GM19238 (cell line): ENCODE measurements around the gene HTR3A.

ENCODE experiments used
- DNase-seq: peaks from one replicate; pipeline ENCODE4 v3.0.0; 2011; ENCODE audit warnings: low spot score; ENCODE audit not compliant: insufficient read length

HTR3A gene

DNA sequence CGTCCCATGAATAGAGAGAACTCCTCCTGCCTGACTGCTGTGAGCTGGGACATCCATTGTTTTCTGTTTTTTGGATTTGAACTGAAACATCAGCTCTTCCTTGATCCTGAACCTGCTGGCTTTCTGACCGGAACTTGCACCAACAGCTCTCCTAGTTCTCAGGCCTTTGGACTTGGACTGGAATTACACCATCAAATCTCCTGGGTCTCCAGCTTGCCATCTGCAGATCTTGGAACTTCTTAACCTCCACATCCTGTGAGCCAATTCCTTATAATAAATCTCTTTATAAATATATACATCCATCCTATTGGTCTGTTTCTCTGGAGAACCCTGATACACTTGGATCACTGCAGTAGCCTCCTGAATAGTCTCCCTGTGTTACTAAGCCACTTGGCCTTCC is 42.1 kb downstream of the HTR3A start:
- DNase-seq: no peak

DNA sequence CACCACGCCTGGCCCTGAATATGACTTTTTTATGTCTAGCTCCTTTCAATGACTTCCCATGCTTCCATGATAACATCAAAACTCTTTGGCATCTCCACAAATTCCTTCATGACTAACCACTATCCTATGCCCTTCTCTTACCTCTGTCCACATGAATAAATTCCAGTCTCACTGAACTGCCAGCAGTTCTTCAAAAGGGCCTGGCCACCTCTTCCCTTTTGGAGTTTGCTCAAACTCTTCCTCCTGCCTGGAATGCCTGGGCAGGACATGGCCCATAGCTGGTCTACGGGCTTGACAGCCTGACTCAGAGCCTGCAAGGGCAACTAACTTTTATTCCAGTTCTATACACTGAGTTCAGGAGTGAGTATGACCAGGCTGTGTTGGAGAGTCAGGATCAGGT is 42.8 kb downstream of the HTR3A start:
- no peak for DNase-seq

DNA sequence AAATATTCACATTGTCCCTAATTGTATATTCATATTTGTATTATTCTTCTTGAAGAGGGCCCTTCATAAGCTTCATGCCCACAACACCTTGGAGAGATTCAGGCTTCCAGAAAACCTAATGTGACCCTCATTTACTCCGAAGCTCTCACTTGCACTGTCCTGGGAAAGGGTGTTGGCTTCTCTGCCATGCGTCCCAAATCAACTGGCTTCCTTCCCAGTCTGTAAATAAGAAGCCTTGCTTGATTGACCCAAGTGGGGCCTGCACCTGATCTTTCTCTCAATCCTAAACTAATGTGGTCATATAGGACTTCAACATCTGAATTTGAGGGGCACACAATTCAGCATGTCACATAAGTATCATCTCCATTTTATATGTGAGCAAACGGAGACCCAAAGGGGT is 44.1 kb downstream of the HTR3A start:
- DNase-seq: no peak

DNA sequence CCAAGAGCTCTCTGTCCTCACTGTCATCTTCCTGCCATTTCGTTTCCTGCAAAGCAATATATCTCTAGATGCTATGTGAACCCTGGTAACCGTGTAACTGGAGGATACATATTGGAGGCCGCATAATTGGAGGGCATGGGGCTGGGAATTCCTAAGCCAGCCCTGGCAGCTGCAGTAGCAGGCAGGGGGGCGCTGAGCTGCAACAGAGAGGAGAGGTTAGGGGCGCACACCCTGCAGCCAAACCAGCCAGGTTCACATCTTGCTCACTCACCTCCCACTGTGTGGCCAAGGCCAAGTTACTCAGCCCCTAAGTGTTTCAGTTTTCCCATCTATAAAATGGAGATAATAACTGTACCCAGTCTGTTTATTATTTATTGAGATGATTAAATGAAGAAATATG is 44.7 kb downstream of the HTR3A start:
- no peak for DNase-seq

DNA sequence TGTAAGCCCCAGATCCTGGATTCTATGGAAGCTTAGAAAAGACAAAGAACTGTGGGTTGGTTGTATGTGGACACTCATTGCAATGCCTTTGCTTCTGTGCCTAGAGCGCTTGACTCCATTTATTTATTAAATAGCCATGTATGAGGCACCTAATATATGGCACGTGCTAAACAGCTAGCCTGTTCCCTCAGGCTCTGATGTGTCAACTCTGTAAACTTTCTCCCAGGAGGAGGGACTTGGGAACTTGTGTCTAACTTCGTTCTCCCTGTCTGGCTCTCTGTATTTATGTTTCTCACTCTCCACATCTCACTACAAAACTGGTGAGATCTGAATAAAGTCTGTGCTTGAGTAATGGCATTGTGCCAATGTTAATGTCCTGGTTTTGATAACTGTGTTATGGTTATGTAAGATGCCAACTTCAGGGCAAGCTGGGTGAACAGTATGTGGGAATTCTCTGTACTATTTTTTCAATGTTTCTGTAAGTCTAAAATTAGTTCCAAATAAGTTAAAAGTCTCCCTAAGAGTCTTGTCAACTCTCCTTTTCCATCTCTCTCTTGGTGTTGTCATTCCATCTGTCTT is 50.5 kb downstream of the HTR3A start:
- DNase-seq: no peak

DNA sequence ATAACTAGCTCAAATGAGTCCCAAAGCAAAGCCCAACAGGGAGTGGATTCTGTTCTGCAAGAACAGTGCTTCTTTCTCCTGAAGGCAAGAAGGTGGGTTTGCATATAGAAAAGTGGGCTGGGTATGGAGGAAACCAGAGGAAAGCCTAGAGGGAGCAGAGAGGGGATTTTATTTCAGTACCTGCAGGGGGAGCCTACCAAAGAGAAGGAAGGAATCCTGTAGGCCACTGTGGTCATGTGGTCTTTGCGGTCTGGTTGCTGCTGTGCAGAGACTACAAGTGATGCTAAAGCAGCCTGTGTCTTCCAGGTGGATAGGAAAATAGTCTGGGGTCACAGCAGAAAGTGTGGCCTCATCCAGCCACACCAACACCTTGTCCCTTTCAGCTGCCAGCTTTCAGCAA is 51.4 kb downstream of the HTR3A start:
- DNase-seq: no peak

DNA sequence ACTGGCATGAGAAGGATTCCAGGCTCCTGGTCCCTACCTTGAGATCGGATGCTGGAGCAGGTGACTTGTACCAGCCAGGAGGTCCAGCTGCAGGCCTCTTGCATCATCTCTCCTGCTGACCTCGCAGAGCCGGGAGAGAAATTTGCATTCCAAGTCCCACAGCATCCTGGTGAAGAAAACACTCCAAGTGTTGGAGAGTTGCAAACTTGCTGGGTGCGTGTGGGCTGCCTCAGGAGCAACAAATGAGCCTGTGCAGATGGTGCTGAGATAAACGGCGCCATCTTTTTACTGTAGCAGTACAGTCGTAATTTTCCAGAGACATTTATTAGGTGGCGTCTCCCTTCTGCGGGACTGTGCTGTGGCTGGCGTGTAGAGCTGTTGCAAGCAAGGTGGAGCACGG is 52.5 kb downstream of the HTR3A start:
- DNase-seq: no peak

DNA sequence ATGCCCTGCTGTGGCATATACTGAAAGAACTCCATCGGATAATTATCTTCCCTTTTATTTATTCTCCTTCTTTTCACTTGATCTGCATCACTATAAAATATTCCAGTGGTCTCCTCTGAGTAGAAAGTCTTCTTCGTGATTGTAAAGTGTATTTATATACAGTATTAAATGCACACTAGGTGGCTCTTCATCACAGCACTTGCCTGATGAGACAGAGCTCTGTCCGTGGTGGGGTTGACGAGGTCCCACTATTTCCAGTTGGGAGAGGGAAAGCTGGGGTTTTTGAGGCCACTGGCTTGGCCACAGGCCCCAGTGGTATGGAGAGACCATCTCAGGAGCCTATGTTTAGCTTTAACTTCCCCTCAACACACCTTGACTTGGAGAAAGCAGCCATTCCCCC is 53.0 kb downstream of the HTR3A start:
- no peak for DNase-seq

DNA sequence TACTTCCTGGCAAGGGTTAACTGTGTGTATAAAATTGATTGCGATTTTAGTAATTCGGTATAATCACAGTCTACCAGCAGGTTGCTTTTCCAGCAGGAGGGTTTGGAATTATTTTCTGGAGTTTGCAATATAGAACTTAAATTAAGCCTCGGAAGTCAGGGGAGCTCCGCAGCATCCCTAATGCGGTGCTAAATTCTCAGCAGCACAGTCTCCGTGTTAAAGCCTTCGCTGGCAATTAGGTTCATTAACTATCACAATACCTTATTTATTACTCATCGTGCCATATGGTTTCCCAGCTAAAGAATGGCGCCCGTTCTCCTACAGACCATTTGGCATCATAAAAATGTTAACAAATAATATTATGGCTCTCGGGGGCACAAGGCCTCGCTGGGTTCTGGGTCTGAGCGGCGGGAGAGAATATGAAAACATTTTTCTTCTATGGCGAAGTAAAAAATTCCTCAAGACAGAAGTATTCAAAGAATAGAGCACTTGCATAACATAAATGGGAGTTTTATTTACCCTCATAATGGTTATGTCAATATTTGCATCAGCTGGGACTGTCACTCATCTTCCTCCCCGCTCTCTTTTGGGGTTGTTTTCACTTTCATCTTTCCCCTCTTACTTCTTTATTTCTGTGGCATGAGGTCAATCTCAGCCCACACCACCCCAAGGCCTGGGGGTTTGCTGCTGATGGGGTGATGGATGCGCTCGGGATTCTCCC is 56.5 kb downstream of the HTR3A start:
- no peak for DNase-seq

DNA sequence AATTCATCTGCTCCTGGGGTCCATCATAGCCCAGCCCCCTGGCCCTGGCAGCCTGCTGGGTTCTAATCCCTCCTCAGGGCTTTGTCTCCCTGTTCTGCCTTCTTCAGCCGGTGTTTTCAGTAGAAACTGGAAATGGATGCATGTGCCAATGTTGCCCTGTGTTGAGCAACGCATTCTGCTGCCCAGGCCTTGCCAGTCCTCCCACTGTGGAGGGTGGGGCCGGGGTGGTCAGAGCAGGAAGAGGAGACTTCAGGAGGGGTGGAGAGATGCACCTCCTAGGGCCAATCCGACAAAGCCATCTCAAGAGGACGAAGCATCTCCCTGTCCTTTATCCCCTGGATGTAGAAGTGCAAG is 57.0 kb downstream of the HTR3A start:
- DNase-seq: no peak

DNA sequence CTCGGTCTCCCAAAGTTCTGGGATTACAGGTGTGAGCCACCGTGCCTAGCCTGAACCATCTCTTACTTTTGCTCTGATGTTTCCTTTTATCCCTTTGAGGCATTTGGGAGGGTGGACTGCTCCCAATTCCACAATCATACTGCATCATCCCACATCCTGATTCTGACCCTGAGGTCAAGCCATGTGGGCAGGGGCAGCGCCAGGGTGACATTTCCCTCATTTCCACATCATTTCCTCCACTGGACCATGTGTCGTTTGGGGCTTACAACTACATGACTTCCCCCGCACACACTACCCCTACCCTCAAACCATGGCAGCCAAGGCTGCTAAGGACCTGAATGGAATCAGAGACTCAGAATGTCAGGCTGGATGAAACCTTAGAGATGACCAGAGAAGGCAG is 58.2 kb downstream of the HTR3A start:
- DNase-seq: no peak

DNA sequence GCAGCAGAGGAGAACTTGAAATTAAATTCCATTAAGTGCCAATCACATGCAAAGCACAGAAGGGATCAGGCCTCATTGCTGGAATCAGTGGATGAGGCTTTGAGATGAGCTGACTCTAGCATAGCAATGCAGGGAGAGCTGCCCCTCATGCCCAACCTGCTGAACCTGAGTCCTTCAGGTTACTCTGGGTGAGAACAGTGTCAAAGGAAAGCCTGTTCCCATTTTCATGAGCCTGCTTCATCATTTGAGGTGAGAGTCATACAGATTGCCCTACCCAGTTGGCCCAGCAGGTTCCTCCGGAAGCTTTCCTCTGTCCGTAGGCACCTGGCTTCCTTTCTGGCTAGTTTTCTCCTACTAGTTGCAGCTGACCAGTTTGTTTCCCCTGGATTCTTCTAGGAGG is 58.7 kb downstream of the HTR3A start:
- no peak for DNase-seq

DNA sequence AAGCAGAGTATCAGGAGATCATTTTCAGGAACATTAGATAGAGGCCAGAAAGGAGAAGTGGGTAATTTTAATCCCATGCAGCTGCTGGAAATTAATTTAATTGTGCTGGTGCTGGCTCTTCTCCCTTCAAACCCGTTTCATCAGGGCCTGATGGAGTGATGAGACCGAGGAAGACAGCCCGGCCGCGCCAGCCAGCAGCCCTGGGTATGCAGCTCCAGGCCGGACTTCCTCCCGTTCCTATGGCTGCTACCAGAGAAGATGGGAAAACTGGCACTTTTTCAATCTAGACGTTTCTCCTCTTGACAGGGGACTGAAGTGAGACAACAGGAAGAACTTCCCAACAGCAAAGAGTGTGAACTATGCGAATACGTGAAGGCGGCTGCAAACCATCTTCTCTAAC is 60.0 kb downstream of the HTR3A start:
- DNase-seq: no peak

DNA sequence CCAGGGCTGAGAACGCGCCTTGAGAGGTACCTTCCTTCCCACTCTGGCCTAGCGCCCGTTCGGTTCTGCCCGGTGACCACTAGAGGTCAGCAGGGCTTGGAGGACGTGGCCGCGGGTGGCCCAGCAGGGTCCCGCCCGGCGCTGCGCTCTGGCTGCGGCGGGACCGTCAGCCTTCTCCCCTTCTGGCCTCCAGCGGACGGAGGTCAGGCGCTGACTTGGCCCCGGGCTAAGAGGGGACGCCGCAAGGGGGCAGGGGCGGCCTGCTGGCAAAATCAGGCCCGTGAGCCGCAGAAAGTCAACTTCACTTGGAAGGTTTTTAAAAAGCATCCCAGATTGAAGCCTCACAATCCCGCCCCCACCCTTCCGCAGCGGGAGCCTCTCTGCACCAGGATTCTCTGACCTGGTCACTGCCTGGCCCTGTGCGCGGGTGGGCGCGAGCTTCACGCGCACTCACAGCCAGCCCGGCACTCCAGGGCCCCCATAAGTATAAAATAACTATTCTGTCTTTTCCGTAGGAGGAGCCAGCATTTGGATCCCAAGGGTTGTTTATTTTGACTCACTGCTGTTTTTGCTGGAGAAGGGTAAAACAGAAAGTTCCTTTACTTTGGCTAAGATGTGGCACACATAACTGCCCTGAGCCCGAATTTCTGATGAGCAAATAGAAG is 61.4 kb downstream of the HTR3A start:
- no peak for DNase-seq

DNA sequence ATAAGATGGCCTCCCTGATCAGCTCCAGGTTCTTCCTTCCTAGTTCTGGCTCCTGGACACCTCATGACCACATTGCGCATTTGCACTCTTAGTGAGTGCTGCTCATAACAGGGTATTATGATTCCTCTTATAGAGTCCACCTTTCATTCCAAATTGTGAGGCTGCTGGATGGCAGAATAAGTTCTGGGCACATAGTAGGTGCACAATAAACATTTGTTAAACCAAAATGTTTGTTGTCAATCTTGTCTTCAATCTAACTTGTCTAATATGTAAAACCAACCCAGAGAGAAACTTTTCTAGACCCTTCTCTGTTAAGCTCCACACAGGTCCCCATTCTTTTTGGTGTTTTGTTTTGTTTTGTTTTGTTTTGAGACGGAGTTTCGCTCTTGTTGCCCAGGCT is 62.0 kb downstream of the HTR3A start:
- DNase-seq: no peak

DNA sequence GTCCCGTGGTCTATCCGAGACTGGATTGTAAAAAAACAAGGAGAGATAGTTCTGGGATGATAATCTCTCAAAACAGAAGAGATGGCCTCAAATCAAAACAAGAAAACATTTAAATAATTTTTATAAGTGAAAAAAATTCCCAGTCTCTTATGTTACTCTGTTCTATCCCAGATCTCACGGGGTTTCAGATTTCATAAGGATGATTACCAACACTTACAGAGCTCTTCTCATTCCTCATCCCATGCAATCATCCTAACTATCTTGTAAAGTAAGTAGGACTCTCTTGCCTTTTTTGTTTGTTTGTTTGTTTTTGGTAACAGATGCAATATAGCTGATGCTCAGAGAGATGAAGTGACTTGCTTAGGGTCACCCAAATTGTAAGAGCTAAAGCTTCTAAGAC is 64.6 kb downstream of the HTR3A start:
- no peak for DNase-seq
